Suprapubic skin (tissue), 3 donors: ENCODE data around the gene CBLL1.

Experiments used
- CTCF ChIP-seq, 2 donors: fragments of 200-600 bp in 1 of 2; fragments of 450-650 bp in 1 of 2; sonication (generic) in 1 of 2; IDR thresholded peaks; one replicate each; pipeline ENCODE4 v1.5.1; 2016 to 2019; ENCODE audit warnings: antibody characterized with exemption in 2 of 2, mild to moderate bottlenecking in 1 of 2, moderate library complexity in 1 of 2
- EP300 ChIP-seq: sonication (generic); formaldehyde crosslinking; IDR thresholded peaks from one replicate; pipeline ENCODE4 v1.6.1; 2017; ENCODE audit warnings: antibody characterized with exemption

- TF ChIP-seq EP300, result no peak
- TF ChIP-seq CTCF (IDR thresholded peaks at IDR 0.05), result no peak
Observed at GRCh38 chr7:107744345-107744750, 406 bp downstream of the CBLL1 start.
